CD14-positive monocyte (primary cell): ENCODE data around the gene BHLHE41. TPM values are rescaled to one million over a fixed set of nuclear protein-coding genes. Genes with fewer than 3 reads are reported as not detected.

Experiments
- DNase-seq, 3 donors: peaks; one replicate each; pipeline ENCODE4 v3.0.0-alpha.2; 2011 to 2022
- H2AFZ ChIP-seq: 2 replicates; pipeline ENCODE4 v1.6.0; 2012; ENCODE audit warnings: mild to moderate bottlenecking, low read depth, low read length, inconsistent platforms; ENCODE audit not compliant: insufficient read depth, poor library complexity, severe bottlenecking
- H3K27ac ChIP-seq, 2 donors: 1 replicate in 1 of 2; 2 replicates in 1 of 2; pipeline ENCODE4 v1.5.1; 2012 to 2013; ENCODE audit warnings: low read length in 2 of 2, control low read depth in 1 of 2, inconsistent platforms in 1 of 2, low read depth in 1 of 2, mild to moderate bottlenecking in 1 of 2
- H3K27me3 ChIP-seq, 2 donors: one replicate each; pipeline versions ENCODE4 v1.6.0 to v1.6.1; 2011 to 2013; ENCODE audit warnings: low read length in 2 of 2; ENCODE audit not compliant: control insufficient read depth in 2 of 2, insufficient read depth in 2 of 2
- H3K36me3 ChIP-seq, 2 donors: replicated peaks in 1 of 2; 1 replicate in 1 of 2; 2 replicates in 1 of 2; pipeline versions ENCODE4 v1.5.1 to v1.6.1; 2012 to 2013; ENCODE audit warnings: low read length in 2 of 2, control low read depth in 1 of 2, inconsistent platforms in 1 of 2, mild to moderate bottlenecking in 1 of 2; ENCODE audit not compliant: insufficient read depth in 2 of 2, control insufficient read depth in 1 of 2
- H3K4me1 ChIP-seq, 2 donors: 1 replicate in 1 of 2; 2 replicates in 1 of 2; pipeline versions ENCODE4 v1.5.1 to v1.6.1; 2012 to 2013; ENCODE audit warnings: low read length in 2 of 2, control low read depth in 1 of 2, inconsistent platforms in 1 of 2, mild to moderate bottlenecking in 1 of 2, moderate library complexity in 1 of 2; ENCODE audit not compliant: insufficient read depth in 2 of 2, control insufficient read depth in 1 of 2
- H3K4me2 ChIP-seq: replicated peaks from 2 replicates; pipeline ENCODE3; 2012; ENCODE audit warnings: low read length, moderate library complexity, mild to moderate bottlenecking; ENCODE audit not compliant: poor library complexity, severe bottlenecking; ENCODE audit errors: extremely low read depth
- H3K4me3 ChIP-seq, 3 experiments: fragments of 200-600 bp in 1 of 3; sonication (generic) in 1 of 3; replicated peaks in 1 of 3; 1 replicate in 2 of 3; 2 replicates in 1 of 3; pipeline ENCODE4 v1.5.1; 2011 to 2013; ENCODE audit warnings: low read length in 3 of 3, mild to moderate bottlenecking in 3 of 3, control low read depth in 2 of 3, low read depth in 2 of 3, inconsistent platforms in 1 of 3, moderate library complexity in 1 of 3
- H3K79me2 ChIP-seq: 2 replicates; pipeline ENCODE4 v1.6.0; 2012; ENCODE audit warnings: mild to moderate bottlenecking, control low read depth, inconsistent platforms, low read length, moderate library complexity; ENCODE audit not compliant: insufficient read depth
- H3K9ac ChIP-seq: 2 replicates; pipeline ENCODE4 v1.6.0; 2017; ENCODE audit warnings: low read length, mild to moderate bottlenecking; ENCODE audit not compliant: insufficient read depth, poor library complexity, severe bottlenecking
- H3K9me3 ChIP-seq, 2 donors: replicated peaks in 1 of 2; 1 replicate in 1 of 2; 2 replicates in 1 of 2; pipeline versions ENCODE4 v1.5.1 to v1.6.1; 2012 to 2013; ENCODE audit warnings: low read length in 2 of 2, control low read depth in 1 of 2; ENCODE audit not compliant: control insufficient read depth in 1 of 2, insufficient read depth in 1 of 2
- H4K20me1 ChIP-seq: 2 replicates; pipeline ENCODE4 v1.6.0; 2012; ENCODE audit warnings: mild to moderate bottlenecking, low read length, control low read depth, moderate library complexity; ENCODE audit not compliant: insufficient read depth
- H3K27ac Mint-ChIP-seq, 7 donors: one replicate each; pipeline ENCODE4 v1.8.0; 2020; ENCODE audit warnings: mild to moderate bottlenecking in 7 of 7, mixed read lengths in 7 of 7, moderate library complexity in 6 of 7, inconsistent platforms in 2 of 7
- H3K27me3 Mint-ChIP-seq, 3 donors: one replicate each; pipeline ENCODE4 v1.8.0; 2021 to 2022; ENCODE audit warnings: low read depth in 3 of 3, mild to moderate bottlenecking in 3 of 3, mixed read lengths in 3 of 3, moderate library complexity in 3 of 3, inconsistent platforms in 1 of 3
- H3K36me3 Mint-ChIP-seq, 2 donors: one replicate each; pipeline ENCODE4 v1.8.0; 2020; ENCODE audit warnings: mixed read lengths in 2 of 2, inconsistent platforms in 1 of 2, mild to moderate bottlenecking in 1 of 2
- H3K4me1 Mint-ChIP-seq: one replicate; pipeline ENCODE4 v1.8.0; 2020; ENCODE audit warnings: mild to moderate bottlenecking, mixed read lengths
- H3K4me3 Mint-ChIP-seq, 2 donors: one replicate each; pipeline ENCODE4 v1.8.0; 2020; ENCODE audit warnings: mild to moderate bottlenecking in 2 of 2, mixed read lengths in 2 of 2, moderate library complexity in 1 of 2
- H3K9me3 Mint-ChIP-seq, 7 donors: one replicate each; pipeline ENCODE4 v1.8.0; 2020 to 2022; ENCODE audit warnings: mixed read lengths in 7 of 7, mild to moderate bottlenecking in 6 of 7, moderate library complexity in 6 of 7, inconsistent platforms in 2 of 7
- CTCF ChIP-seq: fragments of 200-600 bp; IDR thresholded peaks from one replicate; pipeline ENCODE4 v1.8.0; 2022; ENCODE audit warnings: antibody characterized with exemption, mild to moderate bottlenecking
- WGBS: methylation state at CpG from one replicate; pipeline ENCODE4 v1.1.5; 2013; ENCODE audit warnings: missing lambda C conversion rate; ENCODE audit not compliant: insufficient coverage; 5-methylcytosine and 5-hydroxymethylcytosine counted together
- intact Hi-C, 2 donors: fragments of 100-400 bp; cut with micrococcal nuclease; formaldehyde crosslinking; loops; one replicate each; pipeline versions ENCODE4 v1.15.0 to v1.15.1; 2023
- polyA plus RNA-seq, 3 donors: library from polyadenylated mRNA; depleted of rRNA in 1 of 3; unstranded in 2 of 3; stranded (reverse) in 1 of 3; fragments of 300-500 nt in 2 of 3; fragments of >200 nt in 1 of 3; fragmentation: Illumina TruSeq in 2 of 3; gene quantifications; 1 replicate in 2 of 3; 2 replicates in 1 of 3; pipeline ENCODE4 v1.2.3, GENCODE V29; 2012 to 2021

BHLHE41 gene
- polyA plus RNA-seq, 3 donors: 0.03 TPM; not detected in 2

GRCh38 chr12:26162174-26162573 lies 37.3 kb upstream of the BHLHE41 start:
- H3K36me3 ChIP-seq: no peaks in the 10 kb centered on the region

GRCh38 chr12:26158078-26158764 lies 33.4 kb upstream of the BHLHE41 start:
- 49% methylated on average over 2 of the region's 3 CpGs for whole genome bisulfite sequencing
- Mint-ChIP-seq H3K4me1 (peaks cover 2% of the 10 kb centered on the region), H3K9me3 (no peaks in the 10 kb centered on the region), H3K4me3 (no peak overlapping the region), H3K36me3 (no peaks in the 10 kb centered on the region), H3K27me3 (peaks cover 2% of the 10 kb centered on the region in 3 donors), H3K27ac (no peak overlapping the region)
- no peak for TF ChIP-seq CTCF
- no peak for DNase-seq
- H3K4me1 ChIP-seq: no peaks in the 10 kb centered on the region
- no peak overlapping the region for H3K4me2 ChIP-seq
- H2AFZ ChIP-seq: no peak overlapping the region
- intact Hi-C loops: no loop called here
- no peaks in the 10 kb centered on the region for H4K20me1 ChIP-seq
- no peaks in the 10 kb centered on the region for H3K36me3 ChIP-seq
- H3K9ac ChIP-seq: no peak overlapping the region
- no peaks in the 10 kb centered on the region for H3K79me2 ChIP-seq
- no peaks in the 10 kb centered on the region for H3K27me3 ChIP-seq
- H3K27ac ChIP-seq: no peak overlapping the region
- no peaks in the 10 kb centered on the region for H3K9me3 ChIP-seq
- H3K4me3 ChIP-seq: no peak overlapping the region

More at GRCh38 chr12:26162174-26162573, 37.3 kb upstream of the BHLHE41 start:
- WGBS: 100% methylated on average over 1 of the region's 1 CpG
- H3K9me3 ChIP-seq: no peaks in the 10 kb centered on the region
- H3K36me3 Mint-ChIP-seq: no peaks in the 10 kb centered on the region
- DNase-seq: no peak
- H3K9ac ChIP-seq: no peak overlapping the region
- H3K27ac Mint-ChIP-seq: no peak overlapping the region
- no peak overlapping the region for H3K4me3 ChIP-seq
- H3K27ac ChIP-seq: no peak overlapping the region
- H3K27me3 ChIP-seq: no peaks in the 10 kb centered on the region
- H3K27me3 Mint-ChIP-seq: peaks cover 2 to 4% (median 2%) of the 10 kb centered on the region in 3 donors
- intact Hi-C loops: no loop called here
- H2AFZ ChIP-seq: no peak overlapping the region
- no peaks in the 10 kb centered on the region for H3K9me3 Mint-ChIP-seq
- H3K4me3 Mint-ChIP-seq: no peak overlapping the region
- H4K20me1 ChIP-seq: no peaks in the 10 kb centered on the region
- no peak for TF ChIP-seq CTCF
- H3K4me1 ChIP-seq: no peaks in the 10 kb centered on the region
- H3K79me2 ChIP-seq: no peaks in the 10 kb centered on the region
- no peak overlapping the region for H3K4me2 ChIP-seq
- H3K4me1 Mint-ChIP-seq: no peaks in the 10 kb centered on the region
